GM19467 (cell line): Measurements from ENCODE around the gene KIAA1958.
"Not testable (repeated sequence)": the region's sequence is repeated elsewhere in the genome, so short reads cannot be mapped to it uniquely, and the experiment has no call there.

Experiments
- ATAC-seq: cut with Tn5 transposase; IDR thresholded peaks from one replicate; pipeline ENCODE4 v1.9.1; 2021; ENCODE audit warnings: mild to moderate bottlenecking, moderate library complexity; ENCODE audit not compliant: unreplicated experiment

KIAA1958 gene

GRCh38 chr9:112640311-112640710 lies 153.7 kb downstream of the KIAA1958 start:
- ATAC-seq: no peak

- no peak for ATAC-seq
These were observed 155.5 kb downstream of the KIAA1958 start for GRCh38 chr9:112642126-112642525.

GRCh38 chr9:112647596-112647995 lies 161.0 kb downstream of the KIAA1958 start:
- no peak for ATAC-seq

- no peak for ATAC-seq
These were observed 162.0 kb downstream of the KIAA1958 start for GRCh38 chr9:112648624-112649023.

- ATAC-seq: no peak
These were observed 167.7 kb downstream of the KIAA1958 start for GRCh38 chr9:112654282-112654681.

GRCh38 chr9:112655668-112656067 lies 169.0 kb downstream of the KIAA1958 start:
- no peak for ATAC-seq

GRCh38 chr9:112659906-112660305 lies 173.3 kb downstream of the KIAA1958 start:
- no peak for ATAC-seq

- ATAC-seq: no peak
These were observed 177.1 kb downstream of the KIAA1958 start for GRCh38 chr9:112663681-112664080.

GRCh38 chr9:112664531-112664930 lies 177.9 kb downstream of the KIAA1958 start:
- no peak for ATAC-seq

- no peak for ATAC-seq
These were observed 178.7 kb downstream of the KIAA1958 start for GRCh38 chr9:112665347-112665746.

- no peak for ATAC-seq
These were observed 182.7 kb downstream of the KIAA1958 start for GRCh38 chr9:112669326-112669725.

GRCh38 chr9:112670991-112671625 lies 184.5 kb downstream of the KIAA1958 start:
- no peak for ATAC-seq

- not testable (repeated sequence) for ATAC-seq
These were observed 186.6 kb downstream of the KIAA1958 start for GRCh38 chr9:112673221-112673620.

- ATAC-seq: no peak
These were observed 190.4 kb downstream of the KIAA1958 start for GRCh38 chr9:112677040-112677439.

- ATAC-seq: no peak
These were observed 194.2 kb downstream of the KIAA1958 start for GRCh38 chr9:112680731-112681402.

- no peak for ATAC-seq
These were observed 202.6 kb downstream of the KIAA1958 start for GRCh38 chr9:112689161-112689740.

GRCh38 chr9:112694706-112695555 lies 208.3 kb downstream of the KIAA1958 start:
- no peak for ATAC-seq

GRCh38 chr9:112696461-112696860 lies 209.8 kb downstream of the KIAA1958 start:
- no peak for ATAC-seq

- ATAC-seq: peak; percentile 65
These were observed 212.6 kb downstream of the KIAA1958 start for GRCh38 chr9:112699230-112699629.

- ATAC-seq: no peak
These were observed 213.5 kb downstream of the KIAA1958 start for GRCh38 chr9:112700085-112700484.

- ATAC-seq: no peak
These were observed 216.7 kb downstream of the KIAA1958 start for GRCh38 chr9:112703304-112703703.
